OCI-LY7 (cell line): ENCODE results near the gene PKN1. TPM values are rescaled to one million over a fixed set of nuclear protein-coding genes. Genes with fewer than 3 reads are reported as not detected.
"Not testable (repeated sequence)": the region's sequence is repeated elsewhere in the genome, so short reads cannot be mapped to it uniquely, and the experiment has no call there.

Experiments
- BruUV-seq: library from RNA; stranded (reverse); fragments of 400-500 nt; replicated peaks from 2 replicates; lab custom pipeline; 2021; lab: Mats Ljungman, UMichigan
- CTCF ChIA-PET: fragments of 300-600 bp; sonication (Branson Sonifier 250); formaldehyde crosslinking; loops from one replicate; lab custom pipeline; 2022; ENCODE audit warnings: antibody characterized with exemption; ENCODE audit not compliant: unreplicated experiment; lab: Charles Lee
- POLR2A ChIA-PET: fragments of 300-600 bp; sonication (Branson Sonifier 250); formaldehyde crosslinking; loops from one replicate; lab custom pipeline; 2022; ENCODE audit warnings: antibody characterized with exemption; lab: Charles Lee
- DNase-seq: peaks from one replicate; pipeline ENCODE4 v3.0.0-alpha.2; 2015; ENCODE audit warnings: low spot score
- H2AFZ ChIP-seq: fragments of 200-600 bp; sonication (generic), shearing (Covaris generic); 2 replicates; pipeline ENCODE4 v1.6.1; 2014; ENCODE audit warnings: mild to moderate bottlenecking, antibody characterized with exemption, low read length, moderate library complexity
- H3K27ac ChIP-seq: fragments of 200-600 bp; sonication (generic); 2 replicates; pipeline ENCODE4 v1.5.1; 2014; ENCODE audit warnings: mixed run types, low read depth, mild to moderate bottlenecking, moderate library complexity, low read length, inconsistent platforms; ENCODE audit not compliant: poor library complexity, severe bottlenecking
- H3K36me3 ChIP-seq: fragments of 200-600 bp; sonication (generic); 2 replicates; pipeline ENCODE4 v1.6.1; 2014; ENCODE audit warnings: mild to moderate bottlenecking, antibody characterized with exemption, low read length, moderate library complexity, mixed read lengths; ENCODE audit not compliant: insufficient read depth
- H3K4me1 ChIP-seq: fragments of 200-600 bp; sonication (generic); 2 replicates; pipeline ENCODE4 v1.5.1; 2014; ENCODE audit warnings: mild to moderate bottlenecking, low read length; ENCODE audit not compliant: insufficient read depth, poor library complexity, severe bottlenecking
- H3K4me2 ChIP-seq: fragments of 200-600 bp; sonication (generic); 2 replicates; pipeline ENCODE4 v1.6.1; 2014; ENCODE audit warnings: mild to moderate bottlenecking, low read length
- H3K4me3 ChIP-seq: fragments of 200-600 bp; sonication (generic); 2 replicates; pipeline ENCODE4 v1.5.1; 2014; ENCODE audit warnings: mild to moderate bottlenecking, low read depth, low read length; ENCODE audit not compliant: poor library complexity, severe bottlenecking
- H3K79me2 ChIP-seq: fragments of 200-600 bp; sonication (generic); 2 replicates; pipeline ENCODE4 v1.6.1; 2016; ENCODE audit warnings: low read depth, mild to moderate bottlenecking, low read length, moderate library complexity, mixed read lengths; ENCODE audit not compliant: insufficient read depth
- H3K9me2 ChIP-seq: fragments of 200-600 bp; sonication (generic); 2 replicates; pipeline ENCODE4 v1.6.1; 2016; ENCODE audit warnings: mild to moderate bottlenecking, low read length, mixed read lengths; ENCODE audit not compliant: insufficient read depth
- H3K9me3 ChIP-seq: fragments of 200-600 bp; sonication (generic); 2 replicates; pipeline ENCODE4 v1.6.1; 2014; ENCODE audit warnings: mild to moderate bottlenecking, mixed run types, low read length, mixed read lengths
- H4K20me1 ChIP-seq: fragments of 200-600 bp; sonication (generic); 2 replicates; pipeline ENCODE4 v1.6.1; 2014; ENCODE audit warnings: mild to moderate bottlenecking, antibody characterized with exemption, low read length, moderate library complexity, mixed read lengths; ENCODE audit not compliant: insufficient read depth
- EZH2phosphoT487 ChIP-seq: fragments of 200-600 bp; sonication (generic); IDR thresholded peaks from 2 replicates; pipeline ENCODE4 v1.6.1; 2018; ENCODE audit warnings: low read depth, borderline replicate concordance, mild to moderate bottlenecking, mixed run types, antibody characterized with exemption, low read length, moderate library complexity, mixed read lengths
- intact Hi-C: fragments of 100-400 bp; cut with micrococcal nuclease; formaldehyde crosslinking; loops from one replicate; pipeline ENCODE4 v1.10.0; 2022; ENCODE audit not compliant: unreplicated experiment
- total RNA-seq, 2 experiments: library from RNA; depleted of rRNA in 1 of 2; stranded (reverse); fragments of >200 nt in 1 of 2; shearing (Covaris generic) in 1 of 2; gene quantifications; 2 replicates each; pipeline ENCODE4 v1.2.3, GENCODE V29; 2014 to 2022
- TF ChIP-seq, protein P1 (sequence below): fragments of 200-600 bp; sonication (generic); conservative IDR thresholded peaks from 2 replicates; pipeline ENCODE4 v1.5.1; 2014; ENCODE audit warnings: mild to moderate bottlenecking, antibody characterized with exemption, low read length, moderate library complexity, mixed read lengths

PKN1 gene
- total RNA-seq, 2 experiments from 2014 or later, result 117 to 233 TPM

DNA sequence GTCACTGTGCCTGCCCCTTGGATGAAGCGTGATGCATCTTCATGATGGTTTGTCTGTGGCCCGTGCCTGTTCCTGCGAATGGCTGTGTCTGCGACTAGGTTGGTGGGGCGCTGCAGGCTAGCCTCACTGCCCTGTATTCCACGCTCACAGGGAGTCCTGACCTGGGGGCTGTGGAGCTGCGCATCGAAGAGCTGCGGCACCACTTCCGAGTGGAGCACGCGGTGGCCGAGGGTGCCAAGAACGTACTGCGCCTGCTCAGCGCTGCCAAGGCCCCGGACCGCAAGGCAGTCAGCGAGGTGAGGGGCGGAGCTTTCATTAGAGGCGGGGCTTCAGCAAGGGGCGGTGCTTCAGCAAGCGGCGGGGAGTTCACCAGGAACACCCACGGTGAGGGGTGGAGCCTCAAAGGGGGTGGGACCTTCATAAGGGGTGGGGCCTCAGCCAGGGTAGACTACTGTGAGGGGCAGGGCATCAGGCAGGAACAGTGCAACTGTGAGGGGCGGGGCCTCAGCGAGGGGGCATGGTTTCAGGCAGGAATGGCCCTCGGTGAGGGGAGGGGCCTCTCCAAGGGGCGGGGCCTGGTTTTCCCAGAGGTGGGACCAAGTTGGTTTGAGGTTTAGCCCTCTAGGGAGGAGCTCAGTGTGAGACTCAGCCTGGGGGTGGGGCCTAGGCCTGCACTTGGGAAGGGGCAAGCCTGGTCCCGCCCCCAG is 17.2 kb downstream of the PKN1 start:
- H3K9me2 ChIP-seq, result no peaks in the 10 kb centered on the region
- H3K79me2 ChIP-seq, result no peaks in the 10 kb centered on the region
- TF ChIP-seq EZH2phosphoT487, result no peak
- TF ChIP-seq, protein P1, sequence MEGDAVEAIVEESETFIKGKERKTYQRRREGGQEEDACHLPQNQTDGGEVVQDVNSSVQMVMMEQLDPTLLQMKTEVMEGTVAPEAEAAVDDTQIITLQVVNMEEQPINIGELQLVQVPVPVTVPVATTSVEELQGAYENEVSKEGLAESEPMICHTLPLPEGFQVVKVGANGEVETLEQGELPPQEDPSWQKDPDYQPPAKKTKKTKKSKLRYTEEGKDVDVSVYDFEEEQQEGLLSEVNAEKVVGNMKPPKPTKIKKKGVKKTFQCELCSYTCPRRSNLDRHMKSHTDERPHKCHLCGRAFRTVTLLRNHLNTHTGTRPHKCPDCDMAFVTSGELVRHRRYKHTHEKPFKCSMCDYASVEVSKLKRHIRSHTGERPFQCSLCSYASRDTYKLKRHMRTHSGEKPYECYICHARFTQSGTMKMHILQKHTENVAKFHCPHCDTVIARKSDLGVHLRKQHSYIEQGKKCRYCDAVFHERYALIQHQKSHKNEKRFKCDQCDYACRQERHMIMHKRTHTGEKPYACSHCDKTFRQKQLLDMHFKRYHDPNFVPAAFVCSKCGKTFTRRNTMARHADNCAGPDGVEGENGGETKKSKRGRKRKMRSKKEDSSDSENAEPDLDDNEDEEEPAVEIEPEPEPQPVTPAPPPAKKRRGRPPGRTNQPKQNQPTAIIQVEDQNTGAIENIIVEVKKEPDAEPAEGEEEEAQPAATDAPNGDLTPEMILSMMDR, result no peak
- H3K4me3 ChIP-seq, result no peak overlapping the region
- no TSS peak for BruUV-seq
- H3K4me1 ChIP-seq, result no peaks in the 10 kb centered on the region
- no peaks in the 10 kb centered on the region for H3K9me3 ChIP-seq
- no peak overlapping the region for H2AFZ ChIP-seq
- H3K36me3 ChIP-seq, result peaks cover 85% of the 10 kb centered on the region
- peak; percentile 91 for DNase-seq
- H3K4me2 ChIP-seq, result no peak overlapping the region
- no peaks in the 10 kb centered on the region for H4K20me1 ChIP-seq
- ChIA-PET POLR2A (no interaction called here), CTCF (interaction anchor here (0.5 kb wide), 1 partner anchor 148 kb away, joined by 4 read pairs; no protein-coding TSS in a partner anchor)
- intact Hi-C loops, result no loop called here
- no peak overlapping the region for H3K27ac ChIP-seq

DNA sequence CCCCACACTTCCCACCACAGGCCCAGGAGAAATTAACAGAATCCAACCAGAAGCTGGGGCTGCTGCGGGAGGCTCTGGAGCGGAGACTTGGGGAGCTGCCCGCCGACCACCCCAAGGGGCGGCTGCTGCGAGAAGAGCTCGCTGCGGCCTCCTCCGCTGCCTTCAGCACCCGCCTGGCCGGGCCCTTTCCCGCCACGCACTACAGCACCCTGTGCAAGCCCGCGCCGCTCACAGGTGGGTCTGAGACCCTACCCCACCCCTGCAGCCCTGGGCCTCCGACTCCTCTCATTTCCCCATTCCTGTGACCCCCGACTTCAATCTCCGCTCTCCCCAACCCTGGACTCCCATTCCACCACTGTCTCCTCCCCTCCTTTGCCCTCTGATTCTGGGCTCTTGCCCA is 17.8 kb downstream of the PKN1 start:
- Histone ChIP-seq H3K4me2 (no peak overlapping the region), H3K4me3 (no peak overlapping the region), H4K20me1 (no peaks in the 10 kb centered on the region), H3K9me3 (no peaks in the 10 kb centered on the region), H3K4me1 (no peaks in the 10 kb centered on the region), H2AFZ (no peak overlapping the region), H3K27ac (no peak overlapping the region), H3K36me3 (peaks cover 82% of the 10 kb centered on the region), H3K9me2 (no peaks in the 10 kb centered on the region), H3K79me2 (no peaks in the 10 kb centered on the region)
- BruUV-seq, result no TSS peak
- TF ChIP-seq EZH2phosphoT487, result no peak
- TF ChIP-seq, protein P1, result no peak
- intact Hi-C loops, result no loop called here
- CTCF ChIA-PET, result interaction anchor here (0.5 kb wide), 1 partner anchor 149 kb away, joined by 4 read pairs; no protein-coding TSS in a partner anchor
- no peak for DNase-seq
- POLR2A ChIA-PET, result interaction anchor here (0.6 kb wide), 1 partner anchor 12 kb away, joined by 3 read pairs; no protein-coding TSS in a partner anchor

DNA sequence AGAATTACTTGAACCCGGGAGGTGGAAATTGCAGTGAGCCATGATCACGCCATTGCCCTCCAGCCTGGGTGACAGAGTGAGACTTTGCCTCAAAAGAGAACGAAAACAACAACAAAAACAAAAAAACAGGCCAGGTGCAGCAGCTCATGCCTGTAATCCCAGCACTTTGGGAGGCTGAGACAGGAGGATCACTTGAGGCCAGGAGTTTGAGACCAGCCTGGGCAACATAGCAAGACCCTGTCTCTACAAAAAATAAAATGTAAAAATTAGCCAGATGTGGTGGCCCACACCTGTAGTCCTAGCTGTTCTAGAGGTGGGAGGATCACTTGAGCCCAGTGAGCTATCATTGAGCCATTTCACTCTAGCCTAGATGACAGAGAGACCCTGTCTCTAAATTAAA is 19.2 kb downstream of the PKN1 start:
- H3K4me1 ChIP-seq, H4K20me1 ChIP-seq, H3K4me2 ChIP-seq, BruUV-seq, intact Hi-C loops, CTCF ChIA-PET, H3K79me2 ChIP-seq, H2AFZ ChIP-seq, H3K9me3 ChIP-seq, H3K27ac ChIP-seq, H3K4me3 ChIP-seq, H3K9me2 ChIP-seq, DNase-seq: not testable (repeated sequence)
- peaks cover 76% of the 10 kb centered on the region for H3K36me3 ChIP-seq
- POLR2A ChIA-PET, result interaction anchor here (0.6 kb wide), 1 partner anchor 85 kb away, joined by 6 read pairs; no protein-coding TSS in a partner anchor
